SU-DHL-6 (cell line): Measurements from ENCODE around the gene CHD6.

Source experiments
- EZH2phosphoT487 ChIP-seq: fragments of 200-600 bp; sonication (generic), shearing (Covaris generic); conservative IDR thresholded peaks from 2 replicates; pipeline ENCODE4 v1.6.1; 2018; ENCODE audit warnings: mild to moderate bottlenecking, antibody characterized with exemption, low read length, moderate library complexity, mixed read lengths
- TF ChIP-seq, protein P1 (sequence below): fragments of 200-600 bp; sonication (generic); IDR thresholded peaks from one replicate; pipeline ENCODE4 v1.5.1; 2017; ENCODE audit warnings: antibody characterized with exemption, mild to moderate bottlenecking, low read length, moderate library complexity; ENCODE audit not compliant: insufficient read depth, poor library complexity, severe bottlenecking

DNA sequence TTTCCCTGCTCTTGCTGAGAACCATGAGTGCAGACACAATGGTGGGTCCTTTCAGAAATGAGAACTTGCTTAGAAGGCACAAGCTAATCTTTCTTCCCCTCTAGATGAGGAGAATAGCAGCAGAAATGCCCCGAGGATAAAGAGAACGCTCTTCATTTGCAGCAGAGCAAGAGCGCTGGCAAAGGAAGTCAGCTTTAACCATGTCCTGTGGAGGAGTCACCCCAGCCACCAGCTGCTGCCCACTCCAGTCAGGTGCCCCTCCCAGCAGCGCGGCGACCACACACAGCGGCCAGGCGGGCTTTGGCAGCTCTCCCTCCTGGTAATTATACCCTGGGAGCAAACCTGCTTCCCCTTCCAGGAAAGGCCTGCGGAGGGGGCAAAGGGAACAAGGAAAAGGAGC is 209.2 kb downstream of the CHD6 start:
- TF ChIP-seq, protein P1, sequence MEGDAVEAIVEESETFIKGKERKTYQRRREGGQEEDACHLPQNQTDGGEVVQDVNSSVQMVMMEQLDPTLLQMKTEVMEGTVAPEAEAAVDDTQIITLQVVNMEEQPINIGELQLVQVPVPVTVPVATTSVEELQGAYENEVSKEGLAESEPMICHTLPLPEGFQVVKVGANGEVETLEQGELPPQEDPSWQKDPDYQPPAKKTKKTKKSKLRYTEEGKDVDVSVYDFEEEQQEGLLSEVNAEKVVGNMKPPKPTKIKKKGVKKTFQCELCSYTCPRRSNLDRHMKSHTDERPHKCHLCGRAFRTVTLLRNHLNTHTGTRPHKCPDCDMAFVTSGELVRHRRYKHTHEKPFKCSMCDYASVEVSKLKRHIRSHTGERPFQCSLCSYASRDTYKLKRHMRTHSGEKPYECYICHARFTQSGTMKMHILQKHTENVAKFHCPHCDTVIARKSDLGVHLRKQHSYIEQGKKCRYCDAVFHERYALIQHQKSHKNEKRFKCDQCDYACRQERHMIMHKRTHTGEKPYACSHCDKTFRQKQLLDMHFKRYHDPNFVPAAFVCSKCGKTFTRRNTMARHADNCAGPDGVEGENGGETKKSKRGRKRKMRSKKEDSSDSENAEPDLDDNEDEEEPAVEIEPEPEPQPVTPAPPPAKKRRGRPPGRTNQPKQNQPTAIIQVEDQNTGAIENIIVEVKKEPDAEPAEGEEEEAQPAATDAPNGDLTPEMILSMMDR, result no peak
- no peak for TF ChIP-seq EZH2phosphoT487
